Spleen (tissue), 11 donors: ENCODE measurements around the gene RSL1D1. TPM values are rescaled to one million over a fixed set of nuclear protein-coding genes. Genes with fewer than 3 reads are reported as not detected.
"Not testable (repeated sequence)": the region's sequence is repeated elsewhere in the genome, so short reads cannot be mapped to it uniquely, and the experiment has no call there.

Experiments used
- DNase-seq: peaks from one replicate; pipeline ENCODE4 v3.0.0-alpha.2; 2020
- H3K27ac ChIP-seq, 8 donors: fragments of 200-600 bp; sonication (generic) in 7 of 8; 1 replicate in 4 of 8; 2 replicates in 4 of 8; pipeline versions ENCODE4 v1.5.0 to v1.8.0; 2016 to 2021; ENCODE audit warnings: inconsistent platforms in 4 of 8, mild to moderate bottlenecking in 4 of 8, moderate library complexity in 1 of 8
- H3K27me3 ChIP-seq, 7 donors: fragments of 200-600 bp; sonication (generic) in 6 of 7; replicated peaks in 1 of 7; 1 replicate in 4 of 7; 2 replicates in 3 of 7; pipeline versions ENCODE4 v1.5.0 to v1.8.0; 2016 to 2021; ENCODE audit warnings: inconsistent platforms in 3 of 7, mild to moderate bottlenecking in 1 of 7
- H3K36me3 ChIP-seq, 6 donors: fragments of 200-600 bp; sonication (generic) in 5 of 6; 1 replicate in 4 of 6; 2 replicates in 2 of 6; pipeline versions ENCODE4 v1.5.0 to v1.8.0; 2016 to 2021; ENCODE audit warnings: inconsistent platforms in 2 of 6
- H3K4me1 ChIP-seq, 6 donors: fragments of 200-600 bp; sonication (generic) in 5 of 6; 1 replicate in 3 of 6; 2 replicates in 3 of 6; pipeline versions ENCODE4 v1.5.0 to v1.8.0; 2016 to 2021; ENCODE audit warnings: inconsistent platforms in 3 of 6
- H3K4me3 ChIP-seq, 8 donors: fragments of 200-600 bp; sonication (generic) in 7 of 8; 1 replicate in 4 of 8; 2 replicates in 4 of 8; pipeline versions ENCODE4 v1.5.0 to v1.8.0; 2016 to 2021; ENCODE audit warnings: inconsistent platforms in 4 of 8, mild to moderate bottlenecking in 4 of 8, moderate library complexity in 2 of 8
- H3K9me3 ChIP-seq, 8 donors: fragments of 200-600 bp; sonication (generic) in 7 of 8; 1 replicate in 4 of 8; 2 replicates in 4 of 8; pipeline versions ENCODE4 v1.5.0 to v1.8.0; 2016 to 2021; ENCODE audit warnings: inconsistent platforms in 4 of 8
- CTCF ChIP-seq, 11 experiments: fragments of 200-600 bp in 7 of 11; fragments of 450-650 bp in 4 of 11; sonication (generic) in 4 of 11; IDR thresholded peaks in 8 of 11; conservative IDR thresholded peaks in 3 of 11; 1 replicate in 7 of 11; 2 replicates in 4 of 11; pipeline versions ENCODE4 v1.4.0 to v1.8.0; 2016 to 2021; ENCODE audit warnings: antibody characterized with exemption in 11 of 11, inconsistent platforms in 4 of 11, mild to moderate bottlenecking in 1 of 11
- POLR2A ChIP-seq, 3 donors: fragments of 450-650 bp; IDR thresholded peaks; one replicate each; pipeline ENCODE4 v1.5.1; 2017; ENCODE audit warnings: antibody characterized with exemption in 3 of 3, mild to moderate bottlenecking in 1 of 3
- POLR2AphosphoS5 ChIP-seq, 3 donors: sonication (generic); formaldehyde crosslinking; IDR thresholded peaks; one replicate each; pipeline ENCODE4 v1.5.1; 2017; ENCODE audit warnings: antibody characterized with exemption in 3 of 3
- WGBS, 5 donors: extraction: QIAGEN DNeasy Blood & Tissue Kit in 3 of 5; methylation state at CpG; one replicate each; pipeline versions ENCODE4 v1.1.5 to v1.1.7; 2013 to 2018; 5-methylcytosine and 5-hydroxymethylcytosine counted together
- intact Hi-C: fragments of 100-400 bp; cut with DNase I; formaldehyde crosslinking; loops from one replicate; pipeline ENCODE4 v1.15.0; 2023; ENCODE audit warnings: low total_unique reads
- polyA plus RNA-seq, 3 donors: library from polyadenylated mRNA; stranded (reverse); fragments of 200-250 nt; gene quantifications; one replicate each; pipeline ENCODE4 v1.2.1, GENCODE V29; 2013
- total RNA-seq, 7 donors: library from RNA; depleted of rRNA in 3 of 7; stranded (reverse); fragments of >200 nt in 3 of 7; fragmentation: NEBNext Ultra II Directional in 4 of 7; extraction: Animal tissue kit (Norgen Biotek cat#: 25700) in 4 of 7; gene quantifications; one replicate each; pipeline versions ENCODE4 v1.1.0 to v1.2.1, GENCODE V29; 2016 to 2021
- donor health status: healthy with polysubstance abuse.
- donor health status: DM: no; HTN: no; CAD: no; lungs with moderate emphysema.
- donor health status: DM: no; HTN: no; CAD: no.
- donor health status: Bipolar disorder and iron deficiency.
- donor health status: healthy.
- donor health status: DM: no; HTN: no; CAD: no.
- donor health status: DM: yes; HTN: yes; CAD: no.

Gene RSL1D1
- total and polyA plus RNA-seq, 10 donors: 75.6 to 135 (median 112) TPM

DNA sequence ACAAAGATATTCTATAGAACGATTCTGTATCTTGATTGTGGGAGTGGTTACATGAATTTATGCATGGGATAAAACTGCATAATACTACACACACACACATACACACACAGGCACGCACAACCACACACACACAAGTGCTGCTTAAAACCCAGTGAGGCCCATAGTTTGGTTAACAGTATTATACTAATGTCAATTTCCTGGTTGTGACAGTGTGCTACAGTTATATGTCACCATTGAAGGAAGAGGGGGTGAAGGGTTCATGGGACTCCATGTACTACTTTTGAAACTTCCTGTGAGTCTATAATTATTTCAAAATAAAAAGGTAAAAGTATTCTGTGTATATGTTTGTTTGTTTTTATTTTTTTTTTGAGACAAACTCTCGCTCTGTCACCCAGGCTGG lies 62.4 kb downstream of the RSL1D1 start:
- TF ChIP-seq POLR2AphosphoS5 (IDR thresholded peaks at IDR 0.05) (peak in 1 of 3 donors; percentile 27), POLR2A (IDR thresholded peaks at IDR 0.05) (no peak)
- Histone ChIP-seq H3K27ac (peak overlapping the region in 6 of 8 donors; percentile 9 to 99 (median 90)), H3K27me3 (no peaks in the 10 kb centered on the region), H3K36me3 (peaks cover 0 to 23% (median 0%) of the 10 kb centered on the region in 6 donors), H3K9me3 (no peaks in the 10 kb centered on the region), H3K4me1 (peaks cover 35 to 100% (median 91%) of the 10 kb centered on the region in 6 donors), H3K4me3 (no peak overlapping the region)
- intact Hi-C loops: no loop called here
- DNase-seq: no peak
- WGBS, 5 donors: 48 to 76% (median 61%) methylated on average over 3 of the region's 3 CpGs

- H3K4me3 ChIP-seq, H3K9me3 ChIP-seq, DNase-seq, intact Hi-C loops, H3K27me3 ChIP-seq: not testable (repeated sequence)
- Histone ChIP-seq H3K36me3 (peaks cover 0 to 20% (median 0%) of the 10 kb centered on the region in 6 donors), H3K27ac (peak overlapping the region in 7 of 8 donors; percentile 85 to 99 (median 89)), H3K4me1 (peaks cover 44 to 100% (median 90%) of the 10 kb centered on the region in 6 donors)
- WGBS, 5 donors: 73 to 85% (median 79%) methylated on average over 13 of the region's 13 CpGs
Observed at GRCh38 chr16:11784980-11785599, 66.3 kb downstream of the RSL1D1 start.

DNA sequence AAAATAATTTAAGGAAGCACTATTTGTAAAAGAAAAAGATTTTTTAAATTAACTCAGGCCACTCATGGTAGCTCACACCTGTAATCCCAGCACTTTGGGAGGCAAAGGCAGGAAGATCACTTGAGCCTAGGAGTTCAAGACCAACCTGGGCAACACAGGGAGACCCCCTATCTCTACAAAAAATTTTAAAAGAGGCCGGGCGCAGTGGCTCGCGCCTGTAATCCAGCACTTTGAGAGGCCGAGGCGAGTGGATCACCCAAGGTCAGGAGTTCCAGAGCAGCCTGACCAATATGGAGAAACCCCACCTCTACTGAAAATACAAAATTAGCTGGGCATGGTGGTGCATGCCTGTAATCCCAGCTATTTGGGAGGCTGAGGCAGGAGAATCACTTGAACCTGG lies 67.0 kb downstream of the RSL1D1 start:
- WGBS, 5 donors: 80 to 92% (median 89%) methylated on average over 6 of the region's 6 CpGs
- Histone ChIP-seq H3K36me3 (peaks cover 0 to 21% (median 6%) of the 10 kb centered on the region in 6 donors), H3K4me1 (peaks cover 44 to 97% (median 86%) of the 10 kb centered on the region in 6 donors), H3K27ac (peak overlapping the region; percentile 55 to 99 (median 88))
- intact Hi-C loops, H3K27me3 ChIP-seq, H3K4me3 ChIP-seq, DNase-seq, H3K9me3 ChIP-seq: not testable (repeated sequence)

GRCh38 chr16:11784038-11784369 lies 67.3 kb downstream of the RSL1D1 start:
- H3K9me3 ChIP-seq: no peaks in the 10 kb centered on the region
- no peak for DNase-seq
- H3K4me3 ChIP-seq: peak overlapping the region in 1 of 8 donors; percentile 49
- H3K4me1 ChIP-seq: peaks cover 44 to 93% (median 83%) of the 10 kb centered on the region in 6 donors
- H3K27me3 ChIP-seq: no peaks in the 10 kb centered on the region
- H3K36me3 ChIP-seq: peaks cover 0 to 25% (median 8%) of the 10 kb centered on the region in 6 donors
- H3K27ac ChIP-seq: peak overlapping the region; percentile 55 to 99 (median 88)
- TF ChIP-seq POLR2A (IDR thresholded peaks at IDR 0.05) (no peak), POLR2AphosphoS5 (IDR thresholded peaks at IDR 0.05) (no peak), CTCF (IDR thresholded peaks at IDR 0.05 in 8 of 11, conservative IDR thresholded peaks at IDR 0.05 in 3 of 11) (no peak)
- intact Hi-C loops: no loop called here

Other genes starting within 250 kb of the RSL1D1 start
- gene SNN, start 183.1 kb downstream of the RSL1D1 start, total RNA-seq: 10 to 100 TPM; 44.5 to 59.5 (median 49.1) TPM
- 10 to 100 TPM; 22.3 to 53.7 (median 25.1) TPM for gene SNN, start 183.1 kb downstream of the RSL1D1 start, polyA plus RNA-seq
- 100 to 1,000 TPM in 1 of 7 donors, 10 to 100 TPM in 6; 42.7 to 104 (median 64.0) TPM for gene TXNDC11, start 108.7 kb downstream of the RSL1D1 start, total RNA-seq
- 10 to 100 TPM; 28.3 to 43.4 (median 36.6) TPM for gene TXNDC11, start 108.7 kb downstream of the RSL1D1 start, polyA plus RNA-seq
- 100 to 1,000 TPM in 3 of 7 donors, 10 to 100 TPM in 4; 77.1 to 118 (median 90.3) TPM for gene ZC3H7A, start 54.3 kb downstream of the RSL1D1 start, total RNA-seq
- gene ZC3H7A, start 54.3 kb downstream of the RSL1D1 start, polyA plus RNA-seq: 10 to 100 TPM; 28.7 to 41.6 (median 34.1) TPM
- gene GSPT1, start 64.4 kb upstream of the RSL1D1 start, total RNA-seq: 100 to 1,000 TPM in 1 of 7 donors, 10 to 100 TPM in 6; 54.6 to 123 (median 72.7) TPM
- 10 to 100 TPM; 17.1 to 24.7 (median 24.2) TPM for gene GSPT1, start 64.4 kb upstream of the RSL1D1 start, polyA plus RNA-seq
- 10 to 100 TPM in 5 of 7 donors, 1 to 10 TPM in 2; 5.7 to 23.7 (median 13.5) TPM for gene NPIPB2, start 90.5 kb upstream of the RSL1D1 start, total RNA-seq
- 1 to 10 TPM; 4.0 to 6.1 (median 5.1) TPM for gene NPIPB2, start 90.5 kb upstream of the RSL1D1 start, polyA plus RNA-seq
- 10 to 100 TPM in 2 of 7 donors, 1 to 10 TPM in 5; 4.8 to 20.1 (median 7.5) TPM for gene TNFRSF17, start 113.7 kb upstream of the RSL1D1 start, total RNA-seq
- 10 to 100 TPM in 2 of 3 donors, 1 to 10 TPM in 1; 9.5 to 15.1 (median 14.7) TPM for gene TNFRSF17, start 113.7 kb upstream of the RSL1D1 start, polyA plus RNA-seq
- gene SNX29, start 125.2 kb upstream of the RSL1D1 start, total RNA-seq: 10 to 100 TPM; 42.5 to 91.9 (median 78.5) TPM
- 1 to 10 TPM; 5.7 to 6.9 (median 6.9) TPM for gene SNX29, start 125.2 kb upstream of the RSL1D1 start, polyA plus RNA-seq